GM19397 (cell line): ENCODE results near the gene CELF4.
A peak's percentile ranks its signal among the peaks of the same experiment; 100 is the strongest.

ENCODE experiments used
- ATAC-seq: cut with Tn5 transposase; IDR thresholded peaks from one replicate; pipeline ENCODE4 v1.9.1; 2021; ENCODE audit warnings: mild to moderate bottlenecking, moderate library complexity; ENCODE audit not compliant: unreplicated experiment

The CELF4 gene

DNA sequence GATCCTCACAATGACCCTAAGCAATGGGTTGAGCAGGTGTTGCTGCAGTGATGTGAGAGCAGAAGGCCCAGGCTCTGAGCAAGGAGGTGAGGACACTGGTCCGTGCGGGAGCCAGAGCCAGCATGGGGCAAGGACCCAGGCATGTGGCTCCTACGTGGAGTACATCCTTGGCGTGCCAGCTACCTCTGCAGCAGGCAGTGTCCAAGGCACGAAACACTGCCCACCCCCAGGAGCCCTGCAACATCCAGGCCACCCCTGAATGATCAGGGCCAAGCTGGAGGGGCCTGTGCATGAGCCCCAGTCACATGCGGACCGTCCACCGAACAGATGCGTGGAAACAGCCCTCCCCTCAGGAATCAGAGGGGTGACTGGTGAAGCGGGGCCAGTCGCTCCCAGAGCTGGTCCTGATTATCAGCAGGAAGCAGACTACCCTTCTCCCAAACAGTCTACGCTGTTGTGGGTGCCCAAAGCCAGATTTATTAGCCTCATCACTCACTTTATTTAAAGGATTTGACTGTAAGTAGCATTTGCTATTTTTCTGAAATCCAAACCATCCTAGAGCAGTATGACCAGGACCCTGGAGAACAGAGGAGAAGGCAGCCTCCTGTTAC lies 16.8 kb downstream of the CELF4 start:
- ATAC-seq, result no peak

DNA sequence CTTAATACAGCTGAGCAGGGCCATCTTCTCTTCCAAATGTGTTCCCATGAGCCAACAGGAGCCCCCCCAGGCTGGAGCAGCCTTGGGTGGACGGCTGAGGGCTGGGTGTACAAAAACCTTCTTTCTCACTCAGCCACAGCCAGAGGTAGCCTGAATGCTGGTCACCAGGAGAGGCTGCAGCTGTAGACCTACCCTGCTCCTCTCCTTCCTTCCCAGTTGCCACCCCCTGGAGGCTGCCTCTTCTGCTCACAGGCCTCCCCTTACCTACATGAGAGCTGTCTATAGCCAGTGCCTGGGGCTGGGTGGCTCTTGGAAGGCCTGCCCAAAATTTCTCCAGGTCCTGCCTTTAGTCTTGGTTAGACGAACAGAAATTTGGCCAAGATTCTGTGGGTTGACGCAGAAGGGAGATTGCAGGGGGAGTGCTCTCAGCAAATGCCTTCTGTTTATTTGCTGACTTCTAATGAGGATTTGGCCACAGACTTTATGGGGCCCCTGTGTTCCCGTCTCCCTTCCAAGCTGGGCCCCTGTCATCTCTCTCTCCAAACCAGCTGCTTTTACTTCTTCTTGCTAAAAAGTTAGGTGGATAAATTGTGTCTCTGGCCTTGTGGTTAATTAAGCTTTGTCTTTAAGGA lies 18.3 kb downstream of the CELF4 start:
- no peak for ATAC-seq

DNA sequence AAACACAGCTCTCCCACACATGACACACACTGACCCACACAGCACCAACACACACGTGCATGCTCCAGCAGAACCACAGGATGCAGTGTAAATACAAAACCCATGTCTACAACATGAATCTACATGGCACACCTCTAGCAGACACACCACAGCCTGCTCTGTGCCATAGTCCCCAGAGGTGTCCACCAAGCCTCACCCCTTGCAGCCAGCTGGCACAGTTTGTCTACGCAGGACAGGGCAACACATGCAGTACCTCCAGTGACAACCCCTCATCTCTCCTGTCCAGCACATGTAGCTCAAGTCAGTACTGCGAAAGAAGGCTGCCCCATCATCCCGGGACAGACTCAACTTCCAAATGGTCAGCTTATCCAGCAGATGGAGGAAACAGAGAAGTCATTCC lies 18.9 kb downstream of the CELF4 start:
- ATAC-seq, result no peak

DNA sequence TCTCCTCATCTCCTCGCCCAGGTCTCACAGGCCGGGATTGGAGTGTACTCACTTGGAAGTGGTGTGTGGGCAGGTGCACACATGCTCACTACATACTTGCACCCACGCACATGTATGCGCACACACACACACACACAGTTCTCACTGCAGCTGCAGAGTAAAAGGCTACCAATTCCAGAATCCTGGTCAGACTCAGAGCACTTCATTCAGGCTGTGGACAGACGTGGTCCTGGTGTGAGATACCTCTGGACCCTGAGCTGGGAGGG lies 19.4 kb downstream of the CELF4 start:
- ATAC-seq, result no peak

DNA sequence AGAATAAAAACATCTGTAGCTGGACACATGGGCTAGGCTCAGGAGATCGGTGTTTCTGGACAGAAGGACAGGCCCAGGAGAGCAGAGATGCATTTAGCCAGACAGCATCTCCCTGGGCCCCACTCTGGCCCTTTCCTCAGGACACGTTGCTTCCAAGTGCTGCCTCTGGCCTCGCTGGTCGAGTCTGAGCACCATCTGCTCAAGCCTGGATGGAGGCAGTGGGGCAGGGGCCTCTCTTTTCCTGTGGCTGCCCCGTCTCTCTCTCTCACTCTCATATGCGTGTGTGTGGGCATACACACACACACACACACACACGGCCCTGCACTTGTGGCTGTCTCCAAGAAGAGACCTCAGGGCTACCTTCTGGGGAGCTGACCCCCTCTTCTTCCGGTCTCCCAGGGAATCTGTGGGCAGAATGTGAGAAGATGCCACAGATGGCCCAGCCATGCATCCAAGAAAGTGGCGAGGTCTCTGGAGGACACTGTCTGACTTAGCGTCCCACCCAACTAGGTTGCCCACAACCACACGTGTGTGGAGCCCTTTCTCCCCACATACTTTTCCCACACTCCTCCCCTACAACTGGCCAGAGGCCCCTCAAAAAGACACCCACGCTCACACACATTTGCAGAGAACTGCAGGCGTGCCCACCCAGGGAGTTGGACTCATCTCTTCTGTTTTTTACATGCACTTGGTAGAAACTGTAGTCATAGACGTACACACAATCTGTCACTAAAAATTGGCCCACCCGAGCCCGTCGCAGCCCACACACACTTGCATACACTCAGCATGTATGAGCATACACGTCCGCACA lies 19.9 kb downstream of the CELF4 start:
- no peak for ATAC-seq

DNA sequence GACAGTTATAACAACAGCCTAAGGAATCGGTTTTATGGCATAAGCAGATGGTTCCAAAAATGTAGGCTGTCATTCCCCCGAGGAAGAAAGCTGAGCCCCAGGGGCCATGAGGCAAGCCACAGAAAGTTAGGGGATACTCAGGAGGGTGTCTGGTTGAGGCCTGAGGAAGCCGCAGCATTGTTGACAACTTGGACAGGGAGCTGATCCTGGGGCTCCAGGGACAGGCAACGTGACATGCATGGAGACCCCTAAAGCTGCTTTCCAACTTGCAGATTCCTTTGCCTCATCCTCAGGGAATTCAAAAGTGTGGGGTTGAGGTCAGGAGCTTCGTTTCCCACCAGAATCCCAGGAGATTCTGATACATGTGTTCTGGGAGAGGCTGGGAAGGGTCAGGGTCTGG lies 20.9 kb downstream of the CELF4 start:
- no peak for ATAC-seq

DNA sequence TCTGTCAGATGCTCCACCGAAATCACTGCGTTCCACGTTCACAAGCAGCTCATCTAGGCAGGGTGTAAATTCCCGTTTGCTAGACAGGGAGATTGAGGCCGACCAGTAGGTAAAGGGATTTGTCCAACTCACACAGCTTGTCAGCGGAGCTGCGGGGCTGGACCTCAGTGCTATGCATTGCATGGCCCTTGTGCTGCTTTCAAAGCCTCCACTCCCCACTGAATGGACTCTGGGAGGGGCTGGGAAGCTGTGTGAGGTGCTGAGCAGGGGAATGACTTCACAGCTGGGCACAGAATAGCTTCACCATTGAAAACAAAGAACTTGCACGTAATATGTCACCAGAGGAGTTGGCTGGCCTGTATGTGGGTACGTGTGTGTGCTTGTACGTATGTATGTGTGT lies 21.4 kb downstream of the CELF4 start:
- no peak for ATAC-seq

DNA sequence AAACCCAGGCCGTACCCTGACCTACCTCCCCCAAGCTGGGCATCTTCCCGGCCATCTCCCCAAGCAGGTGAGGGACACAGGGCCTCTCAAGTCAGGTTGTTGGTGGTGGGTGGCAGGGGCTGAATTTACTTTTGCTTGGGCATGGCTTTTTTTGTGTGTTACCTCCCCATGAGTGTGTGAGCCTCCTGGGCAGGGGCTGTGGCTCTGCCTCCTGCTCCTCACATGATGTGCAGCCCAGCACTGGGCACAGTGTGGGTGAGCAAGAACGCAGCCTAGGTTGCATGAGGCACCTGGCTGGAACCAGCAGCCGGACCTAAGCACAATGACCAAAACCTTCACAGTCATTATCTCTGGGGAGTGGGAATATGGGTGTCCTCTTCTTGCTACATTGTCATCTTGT lies 22.3 kb downstream of the CELF4 start:
- no peak for ATAC-seq

DNA sequence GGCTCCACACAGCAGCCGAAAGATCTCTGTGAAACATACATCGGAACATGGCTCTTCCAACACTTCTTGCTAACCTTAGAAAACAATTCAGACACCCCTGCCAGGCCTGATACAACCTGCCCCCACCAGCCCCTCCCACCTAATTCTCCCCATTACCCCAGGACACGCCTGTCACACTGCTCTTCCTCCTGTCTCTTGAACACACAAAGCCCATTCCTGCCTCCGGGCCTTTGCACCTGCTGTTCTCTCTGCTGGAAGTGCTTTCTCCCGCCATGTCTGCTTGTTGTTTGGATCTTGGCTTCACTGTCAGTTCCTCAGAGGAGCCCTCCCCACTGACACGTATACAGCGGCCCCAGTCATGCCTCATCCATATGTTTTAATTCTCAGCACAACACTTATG lies 24.1 kb downstream of the CELF4 start:
- ATAC-seq, result no peak

DNA sequence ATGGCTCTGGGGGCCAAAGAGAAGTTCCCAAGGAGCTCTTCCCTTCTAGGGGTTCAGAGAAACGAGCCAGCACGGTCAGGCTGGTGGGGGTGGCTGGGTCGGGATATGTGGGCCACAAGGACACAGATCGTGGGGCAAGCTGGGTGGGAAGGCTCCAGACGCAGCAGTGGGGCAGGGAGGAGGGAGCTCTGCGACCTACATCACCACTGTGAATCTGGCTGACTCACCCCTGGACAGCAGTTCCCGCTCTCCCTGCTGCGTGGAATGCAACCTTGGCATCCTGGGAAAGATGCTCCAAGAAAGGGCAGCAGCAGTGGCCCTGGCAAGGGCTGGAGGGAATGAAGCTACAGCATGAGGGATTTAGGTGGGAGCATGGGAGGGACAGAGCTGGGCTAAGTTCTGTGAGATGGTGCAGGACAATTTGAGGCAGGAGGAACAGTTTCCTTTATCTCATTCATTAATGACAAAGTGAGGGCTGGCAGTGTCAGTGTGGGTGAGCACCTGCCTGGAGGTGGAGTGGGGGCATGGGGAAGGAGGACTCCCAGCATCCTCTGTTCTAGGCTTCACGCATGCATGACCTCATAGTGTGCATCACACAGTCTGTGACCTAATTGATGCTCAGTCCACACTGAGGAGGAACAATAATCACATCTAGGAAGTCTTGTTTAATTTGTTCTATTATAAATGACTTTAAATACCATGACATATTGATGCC lies 25.0 kb downstream of the CELF4 start:
- ATAC-seq, result no peak

DNA sequence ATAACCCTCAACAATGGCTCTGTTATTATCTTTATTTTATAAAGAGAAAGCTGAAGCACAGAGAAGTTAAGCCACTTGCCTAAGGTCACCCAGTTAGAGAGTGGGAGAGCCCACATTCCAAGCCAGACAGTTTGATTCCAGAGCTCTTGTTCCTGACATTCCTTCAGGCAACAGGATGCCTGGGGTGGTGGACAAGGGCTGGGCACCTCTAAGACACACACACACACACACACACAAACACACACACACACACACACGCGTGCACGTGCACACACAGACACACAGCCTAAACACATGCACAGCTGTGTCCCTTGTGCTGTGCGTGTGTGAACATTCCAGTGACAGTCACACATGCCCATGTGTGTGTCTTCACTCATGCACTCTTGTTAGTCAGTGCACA lies 26.4 kb downstream of the CELF4 start:
- no peak for ATAC-seq

DNA sequence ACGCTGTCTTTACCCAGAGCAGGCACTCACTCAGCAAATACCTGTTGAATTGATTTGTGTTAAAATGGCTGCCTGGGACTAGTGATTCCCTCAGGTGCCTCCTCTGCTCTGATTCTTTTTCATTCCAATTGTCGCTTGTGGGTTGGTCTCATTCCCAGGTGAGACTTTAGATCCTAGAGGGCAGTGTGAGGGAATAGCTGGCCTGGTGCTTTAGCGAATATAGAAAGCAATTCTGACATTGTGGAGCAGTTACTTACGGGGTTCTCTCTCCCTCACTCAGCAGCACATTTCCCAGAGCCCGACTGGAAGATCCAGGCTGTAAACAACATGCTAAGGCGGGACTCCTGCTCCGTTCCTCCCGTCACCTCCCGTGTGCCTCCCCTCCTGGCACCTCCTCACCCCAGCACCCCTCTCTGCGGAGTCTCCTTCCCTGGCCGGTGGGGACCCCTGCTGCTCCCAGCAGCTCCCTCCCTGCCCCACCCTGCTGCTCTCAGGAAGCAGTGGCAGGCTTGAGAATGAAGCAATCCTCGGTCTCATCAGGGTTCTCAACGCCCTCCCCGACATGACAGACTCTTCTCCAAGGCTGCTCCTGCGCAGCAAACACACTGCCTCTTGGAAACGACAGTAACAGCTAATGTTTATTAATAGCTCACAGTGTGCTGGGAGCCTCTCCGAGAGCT lies 26.9 kb downstream of the CELF4 start:
- ATAC-seq, result no peak

DNA sequence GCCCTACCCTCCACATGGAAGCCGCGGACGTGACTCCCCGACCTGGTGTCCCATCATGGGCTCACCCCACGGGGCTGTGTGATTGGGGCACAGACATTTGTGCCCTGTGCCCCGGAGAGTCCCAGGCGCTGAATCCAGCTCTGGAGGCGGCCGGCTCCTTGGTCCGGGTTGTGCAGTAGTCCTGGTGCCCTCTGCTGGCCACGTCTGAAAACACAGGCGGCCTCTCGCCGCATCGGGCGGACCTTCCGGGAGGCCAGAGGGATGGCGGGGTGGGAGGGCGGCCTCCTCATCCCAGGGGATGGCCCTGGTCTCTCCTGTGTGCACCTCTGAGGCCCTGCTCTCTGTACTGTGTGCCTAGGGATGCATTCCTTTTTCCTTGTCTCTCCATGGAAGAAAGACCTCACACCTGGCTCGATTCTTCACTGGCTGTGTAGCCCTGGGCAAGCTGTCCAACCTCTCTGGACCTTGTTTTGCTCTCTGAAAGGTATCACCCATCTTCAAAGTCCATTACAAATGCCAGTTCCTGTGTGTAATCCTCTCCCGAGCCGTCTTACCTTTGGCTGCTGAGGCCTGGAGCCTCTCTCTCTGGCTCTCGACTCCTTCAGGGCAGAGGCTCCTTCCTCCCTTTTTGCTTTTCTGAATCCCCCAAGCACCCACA lies 27.6 kb downstream of the CELF4 start:
- ATAC-seq, result peak; percentile 80

DNA sequence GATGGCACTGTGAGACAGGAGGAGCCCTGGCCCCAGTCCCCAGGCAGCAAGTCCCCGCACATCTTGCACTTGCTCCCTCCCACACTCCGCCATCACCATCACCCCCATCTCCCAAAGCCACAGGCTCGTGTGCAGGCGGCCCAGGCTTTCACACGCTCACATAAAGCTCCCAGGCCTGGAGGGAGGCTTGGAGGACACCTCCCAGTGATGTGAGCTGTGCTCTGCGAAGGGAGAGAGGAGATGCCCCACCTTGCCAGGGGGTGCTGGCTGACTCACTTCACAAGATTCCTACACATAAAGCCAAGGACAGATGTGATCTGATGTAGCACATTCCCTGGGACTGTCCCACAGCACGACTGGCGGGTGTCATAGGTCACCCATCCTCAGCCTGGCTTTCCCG lies 28.9 kb downstream of the CELF4 start:
- ATAC-seq, result no peak

DNA sequence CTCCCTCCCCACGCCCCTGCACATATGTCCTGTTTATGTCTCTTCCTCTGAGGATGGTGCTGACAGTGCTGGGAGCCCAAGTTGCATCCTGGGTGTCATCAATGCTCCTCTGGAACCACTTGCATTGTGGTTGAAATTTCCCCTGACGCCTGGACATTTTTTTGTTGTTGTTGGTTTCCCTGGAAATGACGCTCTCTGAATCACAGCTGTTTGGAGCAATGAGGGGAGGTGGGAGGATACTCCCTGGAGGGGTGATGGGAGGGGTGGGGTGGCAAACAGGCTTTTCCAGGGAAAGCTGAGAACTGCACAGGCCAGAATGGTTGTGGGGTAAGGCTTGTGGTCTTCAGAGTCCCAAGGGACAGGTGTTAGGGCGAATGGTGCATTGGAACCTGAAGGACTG lies 29.6 kb downstream of the CELF4 start:
- no peak for ATAC-seq

DNA sequence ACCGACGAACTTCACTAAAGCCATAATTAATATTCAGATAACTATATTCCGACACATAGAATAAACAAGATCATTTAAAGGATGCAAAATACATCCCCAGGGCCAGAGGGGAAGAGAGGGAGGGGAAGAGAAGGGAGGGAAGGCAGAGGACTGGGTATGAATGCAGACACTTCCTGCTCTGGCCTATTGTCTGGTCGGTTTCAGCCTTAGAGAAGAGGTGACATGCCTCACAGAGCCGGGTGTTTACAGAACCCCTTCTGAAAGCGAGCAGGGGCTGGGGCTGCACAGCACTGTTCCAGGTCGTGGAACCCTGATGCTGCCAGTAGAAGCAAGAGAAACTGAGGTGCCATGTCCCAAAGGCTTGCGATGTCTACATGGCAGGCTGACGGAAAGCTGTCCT lies 31.0 kb downstream of the CELF4 start:
- ATAC-seq, result no peak

DNA sequence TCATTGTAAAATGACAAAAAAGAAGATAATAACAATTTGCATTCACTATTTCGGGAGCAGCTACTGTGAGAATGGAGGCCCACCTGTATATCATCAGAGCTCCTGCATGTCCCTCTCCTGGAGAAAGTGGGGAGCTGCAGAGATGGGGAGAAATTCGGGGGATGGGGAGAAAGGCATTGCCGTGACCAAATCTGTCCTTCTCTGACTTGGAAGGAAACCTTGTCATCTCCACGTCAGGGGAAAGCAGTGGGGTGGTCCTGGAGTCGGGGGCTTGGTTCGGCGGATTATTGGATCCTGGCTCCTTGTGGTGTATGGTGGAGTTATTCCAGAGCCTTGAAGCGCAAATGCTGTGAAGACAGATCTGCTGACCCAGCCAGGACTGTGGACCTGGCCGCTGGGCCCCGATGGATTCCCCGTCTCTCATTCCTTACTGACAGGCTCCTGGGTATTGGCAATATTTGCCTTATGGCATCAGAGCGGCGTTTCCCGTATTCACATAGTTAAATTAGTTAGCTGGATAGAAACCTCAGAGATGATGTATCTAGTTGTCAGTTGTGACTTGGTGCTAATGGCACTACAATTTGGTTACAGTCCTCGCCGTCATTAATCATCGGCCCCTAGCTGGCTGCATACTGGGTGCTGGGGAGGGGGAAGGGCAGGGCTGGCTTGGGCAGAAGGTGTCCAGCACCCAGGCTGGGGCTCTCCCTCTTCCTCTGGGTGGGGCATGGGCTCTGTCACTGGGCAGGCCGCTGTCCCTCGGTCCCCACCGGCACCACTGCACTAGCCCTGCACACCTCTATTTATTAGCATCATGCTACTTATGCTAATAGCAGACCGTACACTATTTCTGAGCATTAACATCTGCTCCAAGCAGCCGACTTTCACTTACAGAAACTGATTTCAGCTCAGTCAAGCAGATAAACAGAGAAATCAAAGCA lies 31.7 kb downstream of the CELF4 start:
- ATAC-seq, result no peak

DNA sequence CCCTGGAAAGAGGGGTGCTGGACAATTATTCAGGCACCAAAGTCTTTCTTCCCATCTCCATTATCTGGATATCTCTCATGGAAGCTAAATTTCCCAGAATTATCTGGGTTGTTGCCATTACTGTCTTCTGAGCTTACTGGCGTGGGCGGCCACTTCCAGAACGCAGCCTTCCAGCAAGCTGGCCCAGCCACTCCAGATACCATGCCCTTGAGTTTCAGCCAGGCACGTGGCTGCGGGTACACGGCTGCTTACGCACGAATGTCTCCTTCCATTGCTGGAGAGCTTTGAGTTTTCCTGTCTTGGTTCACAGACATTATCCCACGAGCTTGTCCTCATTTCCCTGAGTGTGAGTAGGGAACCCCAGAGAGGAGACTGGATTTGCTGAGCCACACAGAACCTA lies 32.7 kb downstream of the CELF4 start:
- ATAC-seq, result no peak

DNA sequence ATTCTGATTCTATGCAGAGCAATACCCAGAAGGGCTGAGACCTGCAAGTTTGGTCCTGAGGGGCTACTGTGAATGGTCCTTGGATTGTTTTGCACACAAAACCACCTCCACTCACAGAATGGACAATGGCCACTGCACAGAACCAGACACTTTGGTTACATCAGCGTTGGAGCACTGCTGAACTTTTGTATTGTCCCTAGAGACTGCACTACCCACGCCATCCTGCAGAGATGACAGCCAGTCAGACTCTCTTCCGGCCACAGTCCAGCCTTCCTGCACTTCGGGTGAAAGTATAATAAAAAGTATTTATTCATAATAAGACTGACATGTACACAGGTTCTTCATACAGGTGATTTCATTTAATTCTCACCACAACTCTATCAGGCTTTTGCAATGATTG lies 35.7 kb downstream of the CELF4 start:
- ATAC-seq, result no peak

DNA sequence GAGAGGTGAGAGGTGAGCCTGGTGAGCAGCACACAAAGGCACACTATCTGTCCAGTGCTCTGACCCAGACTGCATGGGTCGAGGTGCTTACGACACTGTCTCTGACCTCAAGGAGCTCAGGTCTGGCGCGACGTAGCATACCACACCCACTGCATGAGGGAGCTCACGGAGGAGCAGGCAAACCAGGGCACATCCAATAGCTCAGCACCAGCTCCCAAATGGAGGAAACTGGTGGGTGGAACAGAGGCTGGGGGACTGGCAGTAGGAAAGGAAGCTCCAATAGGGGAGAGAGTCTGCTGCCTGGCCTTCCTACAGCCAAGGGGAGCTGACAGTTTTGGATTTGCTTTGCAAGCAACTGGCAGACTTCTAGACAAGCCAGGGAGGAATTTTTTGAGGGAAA lies 36.3 kb downstream of the CELF4 start:
- ATAC-seq, result no peak
